ENCODE data around the gene IL1F10. TPM values are rescaled to one million over a fixed set of nuclear protein-coding genes. Genes with fewer than 3 reads are reported as not detected.

Gene IL1F10
- total RNA-seq, 1 experiment from 2014 or later: not detected

GRCh38 chr2:113064281-113064680, 3.5 kb upstream of the IL1F10 start:
- Histone ChIP-seq H3K56ac (ENCODE audit: insufficient read length, low read depth, low read length) (no peak overlapping the region), H2BK20ac (ENCODE audit: low read depth, low read length, poor library complexity, severe bottlenecking) (no peak overlapping the region), H3T11ph (ENCODE audit: low read length) (no peak overlapping the region), H2BK5ac (ENCODE audit: insufficient read length, low read length) (no peak overlapping the region), H4K20me1 (ENCODE audit: control insufficient read depth, insufficient read depth, insufficient read length) (no peaks in the 10 kb centered on the region), H3K4me2 (ENCODE audit: insufficient read depth, insufficient read length, low read length) (no peak overlapping the region), H2AFZ (ENCODE audit: low read length) (no peak overlapping the region), H2BK120ac (ENCODE audit: low read depth, low read length, poor library complexity, severe bottlenecking) (no peak overlapping the region), H4K8ac (replicated peaks; ENCODE audit: insufficient read length, low read depth, low read length) (no peak overlapping the region), H3K9ac (ENCODE audit: extremely low read depth, insufficient read length, low read length) (no peak overlapping the region), H3K79me2 (ENCODE audit: insufficient read depth, low read length) (no peaks in the 10 kb centered on the region), H2AK5ac (ENCODE audit: insufficient read length, low read length) (no peak overlapping the region), H3K18ac (ENCODE audit: insufficient read length, low read depth, low read length) (no peak overlapping the region), H3K27me3 (ENCODE audit: insufficient read depth, low read length) (peaks cover 2% of the 10 kb centered on the region; the same call in 1 of the 2 replicates), H3K4ac (ENCODE audit: low read depth, low read length) (no peak overlapping the region), H3K4me1 (ENCODE audit: insufficient read depth, low read length) (no peaks in the 10 kb centered on the region), H3K14ac (ENCODE audit: insufficient read depth, low read length) (no peak overlapping the region), H3K23ac (ENCODE audit: insufficient read length, low read depth, low read length) (no peak overlapping the region), H2BK15ac (ENCODE audit: low read depth, low read length) (no peak overlapping the region), H3K27ac (ENCODE audit: insufficient read length, low read depth, low read length) (no peak overlapping the region), H3K9me3 (ENCODE audit: control insufficient read depth, low read depth, low read length) (no peaks in the 10 kb centered on the region), H3K23me2 (ENCODE audit: insufficient read length, low read depth, low read length, poor library complexity, severe bottlenecking) (no peaks in the 10 kb centered on the region), H2BK12ac (ENCODE audit: insufficient read length, low read depth, low read length) (no peak overlapping the region), H4K91ac (ENCODE audit: insufficient read length, low read depth, low read length) (no peak overlapping the region), H4K5ac (ENCODE audit: insufficient read length, low read depth, low read length) (no peak overlapping the region), H3K79me1 (ENCODE audit: insufficient read depth, low read depth, low read length, poor library complexity, severe bottlenecking) (no peaks in the 10 kb centered on the region)
- no peaks in the 10 kb centered on the region for H3K4me1 Mint-ChIP-seq
- H3K4me3 Mint-ChIP-seq: no peak overlapping the region
- no peak for DNase-seq
- no peak for TF ChIP-seq CTCF (conservative IDR thresholded peaks at IDR 0.05)
- H3K36me3 Mint-ChIP-seq (ENCODE audit: insufficient read depth in 1 of 3, low read depth in 3 of 3): peaks cover 0 to 2% (median 0%) of the 10 kb centered on the region in 3 experiments; a peak in 2 of 7 replicates
- no peak overlapping the region; a peak in 1 of 7 replicates for H3K27ac Mint-ChIP-seq
- peaks cover 11 to 45% of the 10 kb centered on the region in 2 experiments; a peak in 4 of 5 replicates for H3K9me3 Mint-ChIP-seq
- peaks cover 83% of the 10 kb centered on the region for H3K27me3 Mint-ChIP-seq (ENCODE audit: low read depth)
- WGBS (ENCODE audit: extremely low coverage, insufficient read length, low lambda C conversion rate): no CpG with 5 or more reads among the region's 5 CpGs
